SHP77 (cell line): Measurements from ENCODE around the gene MTR.

Experiments used
- DNase-seq, 2 experiments: peaks; one replicate each; lab custom pipeline; 2025; lab: John Stamatoyannopoulos, UW

MTR gene

DNA sequence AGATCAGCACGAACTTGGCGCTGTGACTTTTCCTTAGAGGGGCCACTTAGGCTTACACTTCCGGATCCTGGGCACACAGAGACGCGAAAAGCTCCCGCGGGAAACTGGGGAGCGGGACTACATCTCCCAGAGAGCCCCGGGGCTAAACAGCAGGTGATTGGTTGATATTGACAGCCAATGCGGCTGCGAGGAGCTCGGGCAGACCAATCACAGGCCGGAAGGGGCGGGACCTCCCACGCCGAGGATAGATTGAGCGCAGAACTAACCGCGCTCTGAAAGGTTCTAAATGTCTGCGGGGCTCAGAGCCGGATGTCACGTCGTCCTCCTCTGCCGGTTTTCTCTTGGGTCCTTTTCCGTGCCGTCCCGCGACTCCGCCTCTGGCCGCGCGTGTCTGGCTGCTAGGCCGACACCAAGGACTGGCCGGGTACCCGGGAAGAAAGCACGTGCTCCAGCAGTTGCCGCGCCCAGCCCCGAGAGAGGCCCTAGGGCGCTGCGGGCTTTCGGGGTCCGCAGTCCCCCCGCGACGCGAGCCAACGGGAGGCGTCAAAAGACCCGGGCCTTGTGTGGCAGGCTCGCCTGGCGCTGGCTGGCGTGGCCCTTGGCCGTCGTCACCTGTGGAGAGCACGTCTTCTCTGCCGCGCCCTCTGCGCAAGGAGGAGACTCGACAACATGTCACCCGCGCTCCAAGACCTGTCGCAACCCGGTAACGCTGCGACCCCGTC, at the start of gene MTR:
TSS of gene MTR (plus strand) at position 258 of the 722 bp plus-strand sequence. CDS start at position 670, 412 bp downstream.
- DNase-seq, result peak; percentile 98 to 99

- no peak for DNase-seq
Measured at GRCh38 chr1:236746785-236747184, 48.3 kb upstream of the MTR start.

- DNase-seq, result no peak
Measured at GRCh38 chr1:236747311-236747985, 47.6 kb upstream of the MTR start.

DNA sequence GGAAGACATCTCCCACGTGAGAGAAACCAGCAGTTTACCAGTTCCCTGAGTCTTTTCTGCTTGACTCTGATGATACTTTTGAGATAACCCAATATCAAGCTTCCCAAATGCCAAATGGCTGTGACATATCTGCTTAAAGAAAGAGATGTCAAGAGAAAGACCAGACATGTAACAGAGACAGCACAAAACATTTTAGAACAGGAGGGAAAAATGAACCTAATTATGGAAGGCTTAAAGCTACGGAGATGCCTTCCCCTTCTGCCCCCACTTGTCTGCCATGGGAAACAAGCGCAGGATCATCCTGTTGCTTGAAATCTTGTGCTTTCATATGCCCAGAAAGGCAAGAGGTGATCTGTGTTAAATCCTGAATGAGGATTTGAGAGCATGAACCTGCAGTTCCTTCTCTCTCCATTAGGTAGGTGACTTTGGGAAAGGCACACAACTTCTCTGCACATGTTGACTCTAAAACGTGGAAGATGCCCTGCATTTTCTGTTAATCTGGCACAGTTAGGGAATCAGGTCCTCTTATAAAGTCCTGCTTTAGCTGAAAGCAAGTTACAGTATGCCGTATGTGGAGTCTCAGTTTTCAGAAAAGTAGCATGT, 46.7 kb upstream of the MTR start:
- DNase-seq, result no peak

- DNase-seq, result no peak
Measured at GRCh38 chr1:236750928-236751327, 44.2 kb upstream of the MTR start.

- DNase-seq, result no peak
Measured at GRCh38 chr1:236751385-236751784, 43.7 kb upstream of the MTR start.

- DNase-seq, result no peak
Measured at GRCh38 chr1:236751935-236752334, 43.2 kb upstream of the MTR start.

GRCh38 chr1:236753516-236753915, 41.6 kb upstream of the MTR start:
- peak in 1 of 2 experiments; percentile 30 for DNase-seq

DNA sequence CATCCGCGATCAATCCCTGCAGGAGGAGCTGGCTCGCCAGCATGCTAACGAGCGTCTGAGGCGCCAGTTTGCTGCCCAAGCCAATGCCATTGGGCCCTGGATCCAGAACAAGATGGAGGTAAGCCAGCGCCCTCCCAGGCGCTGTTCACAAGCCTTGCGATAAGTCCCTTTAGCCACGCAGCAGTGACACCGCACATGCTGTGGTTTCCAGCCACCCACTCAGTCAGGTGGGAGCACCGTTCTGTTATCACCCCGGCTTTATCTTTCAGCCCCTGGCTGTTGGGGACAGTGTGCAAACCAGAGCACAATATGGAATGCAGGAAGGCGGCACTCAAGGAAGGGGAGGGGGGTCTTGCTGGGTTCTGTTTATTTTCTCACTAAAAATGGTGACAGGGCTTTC, 41.1 kb upstream of the MTR start:
- no peak for DNase-seq

DNA sequence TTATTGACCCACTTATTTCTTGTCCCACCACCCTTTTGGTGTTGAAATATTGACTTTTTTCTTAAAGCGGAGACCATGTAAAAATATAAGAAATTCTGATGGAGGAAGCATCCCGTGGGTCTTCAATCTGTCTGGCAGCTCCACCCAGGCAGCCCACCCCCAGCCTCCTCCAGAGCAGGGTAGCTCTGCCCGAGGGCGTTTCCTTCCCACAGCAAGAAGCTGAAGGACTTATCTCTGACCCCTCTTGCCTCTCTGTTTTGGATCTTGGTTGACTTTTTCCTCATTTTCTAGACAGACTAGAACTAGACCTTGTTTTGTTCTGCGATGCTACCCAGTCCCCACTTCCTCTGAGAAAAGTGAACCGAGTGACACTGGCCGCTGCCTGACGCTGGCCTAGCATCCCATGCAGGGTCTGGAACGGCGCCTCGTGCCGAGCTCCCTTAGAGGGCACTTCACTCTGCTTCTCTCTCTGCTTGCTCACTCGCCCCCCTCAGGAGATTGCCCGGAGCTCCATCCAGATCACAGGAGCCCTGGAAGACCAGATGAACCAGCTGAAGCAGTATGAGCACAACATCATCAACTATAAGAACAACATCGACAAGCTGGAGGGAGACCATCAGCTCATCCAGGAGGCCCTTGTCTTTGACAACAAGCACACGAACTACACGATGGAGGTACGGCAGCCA, 40.4 kb upstream of the MTR start:
- no peak for DNase-seq

DNA sequence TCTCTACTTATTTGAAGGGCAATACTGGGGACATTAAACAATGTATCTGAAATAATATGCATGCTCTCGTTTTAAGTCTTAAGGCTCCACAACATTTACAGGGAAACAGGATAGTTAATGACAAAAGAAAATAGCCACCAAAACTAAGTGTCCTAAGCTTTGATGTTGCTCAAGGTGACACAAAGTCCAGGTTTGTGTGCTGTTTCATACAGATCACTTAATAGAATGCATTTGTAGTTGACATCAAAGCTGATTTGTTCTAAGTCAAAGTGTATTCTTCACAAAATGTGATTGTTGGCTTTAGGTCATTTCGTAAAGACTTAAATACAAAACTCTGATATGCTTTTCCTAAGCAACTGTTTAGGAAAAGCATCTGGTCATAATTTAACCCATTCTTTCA, 37.5 kb upstream of the MTR start:
- DNase-seq, result no peak

DNA sequence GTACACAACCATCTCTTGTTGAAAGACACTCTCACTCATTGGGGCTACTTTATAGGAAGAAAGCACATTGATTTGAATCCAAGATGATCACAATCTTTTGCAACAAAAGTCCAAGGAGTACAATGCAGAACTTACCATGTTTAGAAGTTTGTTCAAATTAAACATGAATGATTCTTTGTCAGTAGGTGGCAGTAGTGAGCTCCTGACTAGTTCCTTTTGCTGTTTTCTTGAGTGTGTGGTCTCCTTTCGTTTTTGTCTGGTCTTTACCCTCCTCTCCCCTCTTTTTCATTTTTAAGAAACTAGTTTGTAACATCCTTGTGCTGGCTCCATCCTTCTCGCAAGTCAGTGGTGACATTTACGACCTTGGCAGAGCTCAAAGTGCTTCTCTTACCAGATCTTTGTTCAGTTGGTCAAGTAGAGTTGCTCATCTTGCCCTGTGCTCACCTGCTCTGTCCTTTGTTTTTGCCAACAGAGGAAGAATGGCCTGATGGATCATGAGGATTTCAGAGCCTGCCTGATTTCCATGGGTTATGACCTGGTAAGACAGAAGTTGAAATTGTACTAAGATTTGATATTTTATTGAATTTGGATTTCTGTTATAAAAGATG, 35.7 kb upstream of the MTR start:
- DNase-seq, result peak in 1 of 2 experiments; percentile 34

- no peak for DNase-seq
Measured at GRCh38 chr1:236760480-236760879, 34.6 kb upstream of the MTR start.

GRCh38 chr1:236760986-236761385, 34.1 kb upstream of the MTR start:
- DNase-seq, result no peak

GRCh38 chr1:236761397-236762132, 33.5 kb upstream of the MTR start:
- no peak for DNase-seq

- DNase-seq, result no peak
Measured at GRCh38 chr1:236762410-236762809, 32.7 kb upstream of the MTR start.

DNA sequence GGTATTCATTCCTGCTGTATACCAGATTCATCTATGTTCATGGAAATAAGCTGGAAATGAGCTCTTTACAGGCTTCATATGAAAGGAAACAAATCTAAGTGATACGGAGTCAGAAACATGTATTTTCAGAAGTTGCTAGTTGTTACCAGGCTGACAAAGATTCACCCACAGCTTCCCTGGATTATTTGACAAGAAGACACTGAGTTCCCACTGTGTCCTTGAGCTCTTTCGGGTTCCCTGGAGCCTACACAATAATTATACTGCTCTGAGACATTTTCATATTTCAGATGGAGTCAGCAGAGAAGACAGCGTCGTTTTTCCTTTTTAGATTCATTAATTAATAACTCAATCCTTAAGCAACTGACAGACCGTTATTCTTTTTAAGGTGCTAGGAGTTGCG, 29.3 kb upstream of the MTR start:
- no peak for DNase-seq

DNA sequence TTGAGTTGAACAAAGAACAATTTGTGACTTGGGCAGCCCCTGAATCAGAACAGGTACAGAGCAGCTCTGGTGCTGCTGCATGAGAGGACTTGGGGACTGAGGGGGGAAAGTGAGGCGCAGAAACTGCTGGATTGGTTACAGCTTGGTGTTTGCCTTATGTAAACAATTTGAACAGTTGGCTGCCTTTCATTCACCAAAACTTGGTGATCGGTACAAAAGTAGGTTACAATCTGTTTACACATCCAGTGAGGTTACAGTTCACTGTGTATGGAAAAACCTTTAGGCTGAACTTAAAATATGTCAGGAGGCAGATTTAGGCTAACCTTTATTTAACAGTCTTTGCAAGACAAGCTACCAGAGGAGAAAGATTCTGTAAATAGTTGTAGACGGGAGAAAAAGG, 28.6 kb upstream of the MTR start:
- DNase-seq, result no peak

DNA sequence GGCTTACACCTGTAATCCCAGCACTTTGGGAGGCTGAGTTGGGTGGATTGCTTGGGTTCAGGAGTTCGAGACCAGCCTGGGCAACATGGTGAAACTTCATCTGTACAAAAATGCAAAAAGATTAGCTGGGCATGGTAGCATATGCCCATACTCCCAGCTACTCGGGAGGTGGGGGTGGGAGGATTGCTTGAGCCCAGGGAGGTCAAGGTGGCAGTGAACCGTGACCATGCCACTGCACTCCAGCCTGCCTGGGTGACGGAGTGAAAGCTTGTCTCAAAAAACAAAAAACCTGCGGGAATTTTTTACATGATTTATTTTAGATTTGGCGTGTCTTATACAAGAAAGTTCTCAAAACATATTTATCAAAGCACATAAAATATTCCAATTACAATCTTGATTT, 27.8 kb upstream of the MTR start:
- DNase-seq, result no peak

DNA sequence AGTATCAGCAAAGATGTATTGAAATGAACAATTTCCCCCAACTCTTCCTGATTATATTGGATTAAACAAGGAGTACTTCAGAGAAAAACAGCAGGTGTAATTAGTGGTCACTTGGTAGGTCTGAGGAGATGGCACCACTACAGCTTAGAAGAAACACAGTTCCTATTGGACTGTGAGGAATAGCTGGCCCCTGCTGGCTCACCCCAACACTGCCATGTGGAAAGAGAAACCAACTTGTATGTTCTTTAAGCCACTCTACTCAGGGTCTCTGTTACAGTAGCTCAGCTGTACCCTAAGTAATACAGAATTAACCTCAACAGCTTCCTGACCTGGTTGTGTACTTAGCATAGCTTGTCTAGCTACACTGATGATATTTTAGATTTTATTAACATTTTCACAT, 26.5 kb upstream of the MTR start:
- no peak for DNase-seq

GRCh38 chr1:236773919-236774318, 21.2 kb upstream of the MTR start:
- DNase-seq, result no peak

GRCh38 chr1:236774926-236775325, 20.2 kb upstream of the MTR start:
- peak; percentile 23 to 25 for DNase-seq
